ENCODE measurements around the gene ARHGDIA. TPM values are rescaled to one million over a fixed set of nuclear protein-coding genes. Genes with fewer than 3 reads are reported as not detected.
A peak's percentile ranks its signal among the peaks of the same experiment; 100 is the strongest.

The ARHGDIA gene
- total RNA-seq, 1 experiment from 2014 or later, result 247 TPM

DNA sequence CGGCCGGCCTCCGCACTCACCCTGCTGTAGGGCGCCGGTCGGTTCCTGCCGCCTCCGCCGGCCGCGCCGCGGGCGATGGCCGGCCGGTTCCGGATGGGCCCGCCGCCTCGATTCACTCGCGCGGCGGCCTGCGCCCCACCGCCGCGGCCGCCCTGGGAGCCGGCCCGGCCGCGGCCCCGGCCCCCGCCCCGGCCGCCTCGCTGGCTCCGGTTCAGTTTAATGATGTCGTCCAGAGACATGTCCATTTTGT is 20.1 kb upstream of the ARHGDIA start:
- TF ChIP-seq GRHL2 (CRISPR knock-in tag; IDR thresholded peaks at IDR 0.05; ENCODE audit: insufficient replicate concordance, severe bottlenecking) (no peak), NR2C2 (CRISPR knock-in tag; IDR thresholded peaks at IDR 0.05) (no peak), NFE2L1 (CRISPR knock-in tag; IDR thresholded peaks at IDR 0.05) (no peak), PRRX2 (CRISPR knock-in tag; IDR thresholded peaks at IDR 0.05) (no peak), MYBL2 (CRISPR knock-in tag; IDR thresholded peaks at IDR 0.05) (no peak), ZNF416 (CRISPR knock-in tag; IDR thresholded peaks at IDR 0.05) (no peak), TP53 (CRISPR knock-in tag; IDR thresholded peaks at IDR 0.05) (no peak), ZNF263 (CRISPR knock-in tag; IDR thresholded peaks at IDR 0.05; ENCODE audit: low read depth) (no peak), FOXJ3 (CRISPR knock-in tag; IDR thresholded peaks at IDR 0.05; ENCODE audit: borderline replicate concordance) (no peak)
- TF ChIP-seq, protein P1, sequence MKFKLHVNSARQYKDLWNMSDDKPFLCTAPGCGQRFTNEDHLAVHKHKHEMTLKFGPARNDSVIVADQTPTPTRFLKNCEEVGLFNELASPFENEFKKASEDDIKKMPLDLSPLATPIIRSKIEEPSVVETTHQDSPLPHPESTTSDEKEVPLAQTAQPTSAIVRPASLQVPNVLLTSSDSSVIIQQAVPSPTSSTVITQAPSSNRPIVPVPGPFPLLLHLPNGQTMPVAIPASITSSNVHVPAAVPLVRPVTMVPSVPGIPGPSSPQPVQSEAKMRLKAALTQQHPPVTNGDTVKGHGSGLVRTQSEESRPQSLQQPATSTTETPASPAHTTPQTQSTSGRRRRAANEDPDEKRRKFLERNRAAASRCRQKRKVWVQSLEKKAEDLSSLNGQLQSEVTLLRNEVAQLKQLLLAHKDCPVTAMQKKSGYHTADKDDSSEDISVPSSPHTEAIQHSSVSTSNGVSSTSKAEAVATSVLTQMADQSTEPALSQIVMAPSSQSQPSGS (CRISPR knock-in tag; IDR thresholded peaks at IDR 0.05; ENCODE audit: borderline replicate concordance, low read depth), result no peak
- TF ChIP-seq, protein P2, sequence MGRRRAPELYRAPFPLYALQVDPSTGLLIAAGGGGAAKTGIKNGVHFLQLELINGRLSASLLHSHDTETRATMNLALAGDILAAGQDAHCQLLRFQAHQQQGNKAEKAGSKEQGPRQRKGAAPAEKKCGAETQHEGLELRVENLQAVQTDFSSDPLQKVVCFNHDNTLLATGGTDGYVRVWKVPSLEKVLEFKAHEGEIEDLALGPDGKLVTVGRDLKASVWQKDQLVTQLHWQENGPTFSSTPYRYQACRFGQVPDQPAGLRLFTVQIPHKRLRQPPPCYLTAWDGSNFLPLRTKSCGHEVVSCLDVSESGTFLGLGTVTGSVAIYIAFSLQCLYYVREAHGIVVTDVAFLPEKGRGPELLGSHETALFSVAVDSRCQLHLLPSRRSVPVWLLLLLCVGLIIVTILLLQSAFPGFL (CRISPR knock-in tag; IDR thresholded peaks at IDR 0.05; ENCODE audit: borderline replicate concordance), result no peak
- TF ChIP-seq, protein P3, sequence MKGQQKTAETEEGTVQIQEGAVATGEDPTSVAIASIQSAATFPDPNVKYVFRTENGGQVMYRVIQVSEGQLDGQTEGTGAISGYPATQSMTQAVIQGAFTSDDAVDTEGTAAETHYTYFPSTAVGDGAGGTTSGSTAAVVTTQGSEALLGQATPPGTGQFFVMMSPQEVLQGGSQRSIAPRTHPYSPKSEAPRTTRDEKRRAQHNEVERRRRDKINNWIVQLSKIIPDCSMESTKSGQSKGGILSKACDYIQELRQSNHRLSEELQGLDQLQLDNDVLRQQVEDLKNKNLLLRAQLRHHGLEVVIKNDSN (CRISPR knock-in tag; IDR thresholded peaks at IDR 0.05), result no peak
- H3K4me3 Mint-ChIP-seq, result peak overlapping the region; percentile 88
- POLR2A ChIA-PET, result interaction anchor here (0.9 to 1.3 kb wide), 2 partner anchors 11 to 21 kb away, joined by 6 read pairs; partner anchors contain the start of genes ARHGDIA and NPB
- H3K27me3 Mint-ChIP-seq (ENCODE audit: low read depth), result no peaks in the 10 kb centered on the region
- H3K36me3 Mint-ChIP-seq, result peaks cover 40% of the 10 kb centered on the region
- CTCF ChIA-PET, result interaction anchor here (1.8 kb wide), 1 partner anchor 21 kb away, joined by 16 read pairs; no protein-coding TSS in a partner anchor
- peaks cover 11% of the 10 kb centered on the region for H3K4me1 Mint-ChIP-seq
- H3K27ac Mint-ChIP-seq, result peak overlapping the region; percentile 99
- DNase-seq (ENCODE audit: low spot score) (no peak), ATAC-seq (no peak)
- H3K9me3 Mint-ChIP-seq, result no peaks in the 10 kb centered on the region

DNA sequence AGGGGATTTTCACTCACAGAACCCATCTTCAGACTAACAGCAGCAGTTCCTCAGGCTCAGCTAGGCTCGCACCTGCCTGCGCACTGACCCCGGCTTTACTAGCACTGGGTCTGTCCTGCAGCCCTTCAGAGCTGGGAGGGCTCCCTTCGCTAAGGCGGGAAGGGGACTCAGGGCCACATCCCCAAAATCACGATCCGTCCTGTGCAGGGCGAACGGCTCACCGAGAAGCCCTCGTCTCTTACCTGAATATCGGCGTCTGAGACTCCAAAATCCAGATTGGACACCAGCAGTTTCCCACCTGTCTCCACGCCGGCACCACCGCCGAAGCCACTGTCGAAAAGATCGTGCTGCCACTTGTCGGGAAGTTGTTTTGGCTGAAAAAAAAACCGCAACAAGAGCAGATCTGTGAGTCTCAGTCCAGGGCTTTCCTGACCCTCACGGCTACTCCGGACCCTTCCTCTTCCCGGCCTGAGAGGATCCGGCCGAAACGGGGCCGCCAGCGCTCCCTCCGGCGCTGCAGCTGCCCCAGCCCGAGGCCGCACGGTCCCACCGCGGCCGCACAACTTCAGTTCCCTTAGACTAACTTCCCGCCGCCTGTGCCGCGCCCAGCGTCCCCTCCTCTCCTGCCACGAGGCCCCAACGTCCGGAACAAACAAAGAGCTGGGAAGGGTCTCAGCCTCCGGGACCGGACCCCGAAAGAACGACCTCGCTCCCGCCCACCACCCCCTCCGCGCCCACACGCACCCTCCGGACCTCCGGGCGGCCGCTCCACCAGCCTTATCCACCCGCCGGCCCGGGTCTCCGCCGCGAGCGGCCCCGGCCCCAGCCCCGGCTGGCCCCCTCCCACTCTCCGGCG is 19.5 kb upstream of the ARHGDIA start:
- Mint-ChIP-seq H3K9me3 (no peaks in the 10 kb centered on the region), H3K27ac (peak overlapping the region; percentile 82), H3K4me1 (peaks cover 11% of the 10 kb centered on the region), H3K4me3 (peak overlapping the region; percentile 88), H3K36me3 (peaks cover 40% of the 10 kb centered on the region), H3K27me3 (ENCODE audit: low read depth) (no peaks in the 10 kb centered on the region)
- ChIA-PET CTCF (interaction anchor here (1.8 kb wide), 1 partner anchor 21 kb away, joined by 16 read pairs; no protein-coding TSS in a partner anchor), POLR2A (interaction anchor here (0.9 kb wide), 1 partner anchor 16 kb away, joined by 3 read pairs; no protein-coding TSS in a partner anchor)
- DNase-seq (ENCODE audit: low spot score), result no peak
- no peak for ATAC-seq
- TF ChIP-seq, protein P4, sequence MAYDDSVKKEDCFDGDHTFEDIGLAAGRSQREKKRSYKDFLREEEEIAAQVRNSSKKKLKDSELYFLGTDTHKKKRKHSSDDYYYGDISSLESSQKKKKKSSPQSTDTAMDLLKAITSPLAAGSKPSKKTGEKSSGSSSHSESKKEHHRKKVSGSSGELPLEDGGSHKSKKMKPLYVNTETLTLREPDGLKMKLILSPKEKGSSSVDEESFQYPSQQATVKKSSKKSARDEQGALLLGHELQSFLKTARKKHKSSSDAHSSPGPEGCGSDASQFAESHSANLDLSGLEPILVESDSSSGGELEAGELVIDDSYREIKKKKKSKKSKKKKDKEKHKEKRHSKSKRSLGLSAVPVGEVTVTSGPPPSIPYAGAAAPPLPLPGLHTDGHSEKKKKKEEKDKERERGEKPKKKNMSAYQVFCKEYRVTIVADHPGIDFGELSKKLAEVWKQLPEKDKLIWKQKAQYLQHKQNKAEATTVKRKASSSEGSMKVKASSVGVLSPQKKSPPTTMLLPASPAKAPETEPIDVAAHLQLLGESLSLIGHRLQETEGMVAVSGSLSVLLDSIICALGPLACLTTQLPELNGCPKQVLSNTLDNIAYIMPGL (CRISPR knock-in tag; IDR thresholded peaks at IDR 0.05), result no peak
- no peak for TF ChIP-seq KAT7 (CRISPR knock-in tag; IDR thresholded peaks at IDR 0.05; ENCODE audit: borderline replicate concordance)
- no peak for TF ChIP-seq EMX1 (CRISPR knock-in tag; IDR thresholded peaks at IDR 0.05)
- TF ChIP-seq FOXK1 (CRISPR knock-in tag; IDR thresholded peaks at IDR 0.05), result no peak
- TF ChIP-seq, protein P2 (CRISPR knock-in tag; IDR thresholded peaks at IDR 0.05; ENCODE audit: borderline replicate concordance), result no peak
- TF ChIP-seq FOXJ3 (CRISPR knock-in tag; IDR thresholded peaks at IDR 0.05; ENCODE audit: borderline replicate concordance), result no peak
- TF ChIP-seq, protein P5, sequence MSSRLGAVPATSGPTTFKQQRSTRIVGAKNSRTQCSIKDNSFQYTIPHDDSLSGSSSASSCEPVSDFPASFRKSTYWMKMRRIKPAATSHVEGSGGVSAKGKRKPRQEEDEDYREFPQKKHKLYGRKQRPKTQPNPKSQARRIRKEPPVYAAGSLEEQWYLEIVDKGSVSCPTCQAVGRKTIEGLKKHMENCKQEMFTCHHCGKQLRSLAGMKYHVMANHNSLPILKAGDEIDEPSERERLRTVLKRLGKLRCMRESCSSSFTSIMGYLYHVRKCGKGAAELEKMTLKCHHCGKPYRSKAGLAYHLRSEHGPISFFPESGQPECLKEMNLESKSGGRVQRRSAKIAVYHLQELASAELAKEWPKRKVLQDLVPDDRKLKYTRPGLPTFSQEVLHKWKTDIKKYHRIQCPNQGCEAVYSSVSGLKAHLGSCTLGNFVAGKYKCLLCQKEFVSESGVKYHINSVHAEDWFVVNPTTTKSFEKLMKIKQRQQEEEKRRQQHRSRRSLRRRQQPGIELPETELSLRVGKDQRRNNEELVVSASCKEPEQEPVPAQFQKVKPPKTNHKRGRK (CRISPR knock-in tag; IDR thresholded peaks at IDR 0.05; ENCODE audit: borderline replicate concordance), result no peak
- TF ChIP-seq MXD4 (CRISPR knock-in tag; IDR thresholded peaks at IDR 0.05; ENCODE audit: borderline replicate concordance), result no peak
- TF ChIP-seq, protein P6, sequence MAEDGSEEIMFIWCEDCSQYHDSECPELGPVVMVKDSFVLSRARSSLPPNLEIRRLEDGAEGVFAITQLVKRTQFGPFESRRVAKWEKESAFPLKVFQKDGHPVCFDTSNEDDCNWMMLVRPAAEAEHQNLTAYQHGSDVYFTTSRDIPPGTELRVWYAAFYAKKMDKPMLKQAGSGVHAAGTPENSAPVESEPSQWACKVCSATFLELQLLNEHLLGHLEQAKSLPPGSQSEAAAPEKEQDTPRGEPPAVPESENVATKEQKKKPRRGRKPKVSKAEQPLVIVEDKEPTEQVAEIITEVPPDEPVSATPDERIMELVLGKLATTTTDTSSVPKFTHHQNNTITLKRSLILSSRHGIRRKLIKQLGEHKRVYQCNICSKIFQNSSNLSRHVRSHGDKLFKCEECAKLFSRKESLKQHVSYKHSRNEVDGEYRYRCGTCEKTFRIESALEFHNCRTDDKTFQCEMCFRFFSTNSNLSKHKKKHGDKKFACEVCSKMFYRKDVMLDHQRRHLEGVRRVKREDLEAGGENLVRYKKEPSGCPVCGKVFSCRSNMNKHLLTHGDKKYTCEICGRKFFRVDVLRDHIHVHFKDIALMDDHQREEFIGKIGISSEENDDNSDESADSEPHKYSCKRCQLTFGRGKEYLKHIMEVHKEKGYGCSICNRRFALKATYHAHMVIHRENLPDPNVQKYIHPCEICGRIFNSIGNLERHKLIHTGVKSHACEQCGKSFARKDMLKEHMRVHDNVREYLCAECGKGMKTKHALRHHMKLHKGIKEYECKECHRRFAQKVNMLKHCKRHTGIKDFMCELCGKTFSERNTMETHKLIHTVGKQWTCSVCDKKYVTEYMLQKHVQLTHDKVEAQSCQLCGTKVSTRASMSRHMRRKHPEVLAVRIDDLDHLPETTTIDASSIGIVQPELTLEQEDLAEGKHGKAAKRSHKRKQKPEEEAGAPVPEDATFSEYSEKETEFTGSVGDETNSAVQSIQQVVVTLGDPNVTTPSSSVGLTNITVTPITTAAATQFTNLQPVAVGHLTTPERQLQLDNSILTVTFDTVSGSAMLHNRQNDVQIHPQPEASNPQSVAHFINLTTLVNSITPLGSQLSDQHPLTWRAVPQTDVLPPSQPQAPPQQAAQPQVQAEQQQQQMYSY (CRISPR knock-in tag; IDR thresholded peaks at IDR 0.05), result no peak
